GM18505 (cell line): ENCODE measurements around the gene SLC37A3.
A peak's percentile ranks its signal among the peaks of the same experiment; 100 is the strongest.
"Not testable (repeated sequence)": the region's sequence is repeated elsewhere in the genome, so short reads cannot be mapped to it uniquely, and the experiment has no call there.

Source experiments
- ATAC-seq: cut with Tn5 transposase; IDR thresholded peaks from one replicate; pipeline ENCODE4 v1.9.1; 2021; ENCODE audit not compliant: unreplicated experiment
- POLR2A ChIP-seq: IDR thresholded peaks from 4 replicates; pipeline ENCODE4 v1.6.1; 2011; ENCODE audit warnings: borderline replicate concordance; ENCODE audit not compliant: insufficient read depth, insufficient read length; ENCODE audit errors: extremely low read depth

The SLC37A3 gene

GRCh38 chr7:140397784-140398750 is at the start of gene SLC37A3:
SLC37A3 (minus strand) TSS chr7:140398530; CDS start chr7:140382526, 16,004 bp downstream.
- ATAC-seq = peak; percentile 98
- TF ChIP-seq POLR2A = peak; percentile 81

GRCh38 chr7:140447841-140448240 is 49.5 kb upstream of the SLC37A3 start:
- TF ChIP-seq POLR2A = no peak
- ATAC-seq = no peak

- no peak for TF ChIP-seq POLR2A
- ATAC-seq = no peak
Measured at GRCh38 chr7:140446467-140446866, 48.1 kb upstream of the SLC37A3 start.

- no peak for ATAC-seq
- no peak for TF ChIP-seq POLR2A
Measured at GRCh38 chr7:140441519-140441918, 43.2 kb upstream of the SLC37A3 start.

- no peak for TF ChIP-seq POLR2A
- no peak for ATAC-seq
Measured at GRCh38 chr7:140440593-140440992, 42.3 kb upstream of the SLC37A3 start.

- no peak for TF ChIP-seq POLR2A
- ATAC-seq = no peak
Measured at GRCh38 chr7:140439359-140439758, 41.0 kb upstream of the SLC37A3 start.

GRCh38 chr7:140435252-140435895 is 37.0 kb upstream of the SLC37A3 start:
- no peak for ATAC-seq
- TF ChIP-seq POLR2A = no peak

- no peak for TF ChIP-seq POLR2A
- ATAC-seq = no peak
Measured at GRCh38 chr7:140433396-140433795, 35.1 kb upstream of the SLC37A3 start.

- ATAC-seq = no peak
- TF ChIP-seq POLR2A = no peak
Measured at GRCh38 chr7:140426130-140426529, 27.8 kb upstream of the SLC37A3 start.

GRCh38 chr7:140425718-140426117 is 27.4 kb upstream of the SLC37A3 start:
- TF ChIP-seq POLR2A = no peak
- ATAC-seq = no peak

- no peak for ATAC-seq
- no peak for TF ChIP-seq POLR2A
Measured at GRCh38 chr7:140423501-140423900, 25.2 kb upstream of the SLC37A3 start.

- no peak for ATAC-seq
- no peak for TF ChIP-seq POLR2A
Measured at GRCh38 chr7:140421521-140421920, 23.2 kb upstream of the SLC37A3 start.

- ATAC-seq = no peak
- TF ChIP-seq POLR2A = no peak
Measured at GRCh38 chr7:140418653-140419052, 20.3 kb upstream of the SLC37A3 start.

GRCh38 chr7:140418156-140418472 is 19.8 kb upstream of the SLC37A3 start:
- not testable (repeated sequence) for ATAC-seq
